WTC11 (cell line): ENCODE measurements around the gene MED27. TPM values are rescaled to one million over a fixed set of nuclear protein-coding genes. Genes with fewer than 3 reads are reported as not detected.

Experiments used
- ATAC-seq: fragments of 200-7000 bp; cut with Tn5 transposase; 2 replicates; pipeline ENCODE4 v1.10.0; 2021; ENCODE audit warnings: mild to moderate bottlenecking, moderate library complexity
- CTCF ChIA-PET: fragments of 300-600 bp; sonication (Branson Sonifier 250); formaldehyde crosslinking; loops from one replicate; lab custom pipeline; 2021; ENCODE audit warnings: antibody characterized with exemption; lab: Charles Lee
- POLR2A ChIA-PET: fragments of 350-600 bp; sonication (Branson Sonifier 250); formaldehyde crosslinking; loops from one replicate; lab custom pipeline; 2021; ENCODE audit warnings: antibody characterized with exemption; lab: Charles Lee
- DNase-seq: peaks from one replicate; pipeline ENCODE4 v3.0.0; 2021; ENCODE audit warnings: low spot score
- H3K27ac Mint-ChIP-seq: 2 replicates; pipeline ENCODE4 v1.8.0; 2021; ENCODE audit warnings: mixed read lengths
- H3K27me3 Mint-ChIP-seq: 2 replicates; pipeline ENCODE4 v1.8.0; 2021; ENCODE audit warnings: low read depth, mild to moderate bottlenecking, moderate library complexity, mixed read lengths
- H3K36me3 Mint-ChIP-seq: 2 replicates; pipeline ENCODE4 v1.8.0; 2021; ENCODE audit warnings: mixed read lengths
- H3K4me1 Mint-ChIP-seq: 2 replicates; pipeline ENCODE4 v1.8.0; 2022; ENCODE audit warnings: mixed read lengths
- H3K4me3 Mint-ChIP-seq: 2 replicates; pipeline ENCODE4 v1.8.0; 2021; ENCODE audit warnings: mild to moderate bottlenecking, moderate library complexity, mixed read lengths
- H3K9me3 Mint-ChIP-seq: 2 replicates; pipeline ENCODE4 v1.8.0; 2021; ENCODE audit warnings: mixed read lengths
- CREB1 ChIP-seq: sonication (generic); formaldehyde crosslinking; IDR thresholded peaks from 2 replicates; pipeline ENCODE4 v1.8.0; 2023; ENCODE audit warnings: mild to moderate bottlenecking, missing genetic modification reagents
- E2F5 ChIP-seq: sonication (generic); formaldehyde crosslinking; IDR thresholded peaks from 2 replicates; pipeline ENCODE4 v1.8.1; 2022; ENCODE audit warnings: mild to moderate bottlenecking, moderate library complexity, missing genetic modification reagents
- ESRRA ChIP-seq: sonication (generic); formaldehyde crosslinking; IDR thresholded peaks from 2 replicates; pipeline ENCODE4 v1.8.1; 2022; ENCODE audit warnings: mild to moderate bottlenecking, missing genetic modification reagents, borderline replicate concordance
- FOXK1 ChIP-seq: sonication (generic); formaldehyde crosslinking; IDR thresholded peaks from 2 replicates; pipeline ENCODE4 v1.8.0; 2022; ENCODE audit warnings: mild to moderate bottlenecking, moderate library complexity, missing genetic modification reagents
- GTF2I ChIP-seq: fragments of 250-450 bp; sonication (Bioruptor Pico); conservative IDR thresholded peaks from 2 replicates; pipeline ENCODE4 v1.4.0; 2021; ENCODE audit warnings: mild to moderate bottlenecking
- HMGA2 ChIP-seq: fragments of 250-450 bp; sonication (Bioruptor Pico); IDR thresholded peaks from 2 replicates; pipeline ENCODE4 v1.4.0; 2021; ENCODE audit warnings: mild to moderate bottlenecking, moderate library complexity
- JUN ChIP-seq: sonication (generic); formaldehyde crosslinking; IDR thresholded peaks from 2 replicates; pipeline ENCODE4 v1.8.0; 2023; ENCODE audit warnings: mild to moderate bottlenecking, missing genetic modification reagents
- KAT7 ChIP-seq: sonication (generic); formaldehyde crosslinking; IDR thresholded peaks from 2 replicates; pipeline ENCODE4 v1.8.1; 2023; ENCODE audit warnings: missing genetic modification reagents, mild to moderate bottlenecking, borderline replicate concordance
- MXD4 ChIP-seq: fragments of 250-450 bp; sonication (Bioruptor Pico); IDR thresholded peaks from 2 replicates; pipeline ENCODE4 v1.8.0; 2021; ENCODE audit warnings: mild to moderate bottlenecking, moderate library complexity, borderline replicate concordance
- NFYB ChIP-seq: sonication (generic); formaldehyde crosslinking; conservative IDR thresholded peaks from 2 replicates; pipeline ENCODE4 v1.8.0; 2022; ENCODE audit warnings: low read depth, missing genetic modification reagents
- STAT6 ChIP-seq: sonication (generic); formaldehyde crosslinking; conservative IDR thresholded peaks from 2 replicates; pipeline ENCODE4 v1.8.1; 2023; ENCODE audit warnings: mild to moderate bottlenecking, low read depth, missing genetic modification reagents, moderate library complexity
- TEAD1 ChIP-seq: sonication (generic); formaldehyde crosslinking; IDR thresholded peaks from 2 replicates; pipeline ENCODE4 v1.8.0; 2022; ENCODE audit warnings: mild to moderate bottlenecking, missing genetic modification reagents
- TP53 ChIP-seq: sonication (generic); formaldehyde crosslinking; IDR thresholded peaks from 2 replicates; pipeline ENCODE4 v1.8.1; 2023; ENCODE audit warnings: mild to moderate bottlenecking, missing genetic modification reagents
- ZNF138 ChIP-seq: sonication (generic); formaldehyde crosslinking; conservative IDR thresholded peaks from 2 replicates; pipeline ENCODE4 v1.8.1; 2022; ENCODE audit warnings: mild to moderate bottlenecking, moderate library complexity, missing genetic modification reagents
- ZNF263 ChIP-seq: sonication (generic); formaldehyde crosslinking; IDR thresholded peaks from 2 replicates; pipeline ENCODE4 v1.8.1; 2022; ENCODE audit warnings: low read depth, mild to moderate bottlenecking, moderate library complexity, missing genetic modification reagents
- ZNF317 ChIP-seq: sonication (generic); formaldehyde crosslinking; IDR thresholded peaks from 2 replicates; pipeline ENCODE4 v1.8.1; 2023; ENCODE audit warnings: low read depth, mild to moderate bottlenecking, moderate library complexity, missing genetic modification reagents, borderline replicate concordance
- ZNF423 ChIP-seq: fragments of 250-450 bp; sonication (Bioruptor Pico); IDR thresholded peaks from 2 replicates; pipeline ENCODE4 v2.1.2; 2022; ENCODE audit warnings: mild to moderate bottlenecking, moderate library complexity
- ZSCAN18 ChIP-seq: fragments of 250-450 bp; sonication (Bioruptor Pico); IDR thresholded peaks from 2 replicates; pipeline ENCODE4 v2.1.2; 2022; ENCODE audit warnings: mild to moderate bottlenecking, moderate library complexity
- total RNA-seq: library from RNA; stranded (reverse); gene quantifications from 3 replicates; pipeline ENCODE4 v1.2.3, GENCODE V29; 2021
- TF ChIP-seq, protein P1 (sequence below): sonication (generic); formaldehyde crosslinking; IDR thresholded peaks from 2 replicates; pipeline ENCODE4 v1.8.0; 2022; ENCODE audit warnings: mild to moderate bottlenecking, missing genetic modification reagents
- TF ChIP-seq, protein P2 (sequence below): sonication (generic); formaldehyde crosslinking; IDR thresholded peaks from 2 replicates; pipeline ENCODE4 v1.8.0; 2023; ENCODE audit warnings: missing genetic modification reagents, mild to moderate bottlenecking, borderline replicate concordance
- TF ChIP-seq, protein P3 (sequence below): sonication (generic); formaldehyde crosslinking; IDR thresholded peaks from 2 replicates; pipeline ENCODE4 v1.8.1; 2023; ENCODE audit warnings: mild to moderate bottlenecking, missing genetic modification reagents, moderate library complexity
- TF ChIP-seq, protein P4 (sequence below): sonication (generic); formaldehyde crosslinking; IDR thresholded peaks from 2 replicates; pipeline ENCODE4 v1.8.0; 2023; ENCODE audit warnings: missing genetic modification reagents

The MED27 gene
- total RNA-seq, 1 experiment from 2014 or later = 27.9 TPM

DNA sequence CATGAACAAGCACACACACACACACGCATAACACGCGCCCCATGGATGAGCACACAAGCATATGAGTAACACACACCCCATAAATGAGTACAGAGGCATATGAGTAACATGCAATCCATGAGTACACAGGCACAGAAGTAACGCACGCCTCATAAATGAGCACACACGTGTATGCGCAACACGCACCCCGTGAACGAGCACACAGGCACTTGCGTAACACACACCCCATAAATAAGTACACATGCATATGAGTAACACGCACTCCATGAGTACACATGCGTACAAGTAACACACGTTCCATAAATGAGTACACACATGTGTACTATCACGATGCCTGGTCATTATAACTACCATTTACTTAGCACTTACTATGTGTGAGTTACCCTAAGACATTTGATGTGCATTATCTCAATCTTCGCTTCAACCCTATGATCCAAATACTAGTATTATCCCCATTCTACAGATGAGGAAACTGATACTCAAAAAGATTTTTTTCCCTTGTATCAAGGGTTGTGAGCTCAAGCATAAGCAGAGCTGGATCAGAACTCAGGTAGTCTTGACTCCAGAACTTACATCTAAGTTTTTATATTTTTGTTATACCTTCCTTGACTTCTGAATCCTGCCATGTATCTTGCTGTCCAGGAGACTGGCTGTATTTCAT lies 7.7 kb downstream of the MED27 start:
- ChIA-PET POLR2A (no interaction called here), CTCF (no interaction called here)
- H3K36me3 Mint-ChIP-seq = peaks cover 3% of the 10 kb centered on the region
- DNase-seq (no peak), ATAC-seq (no peak)
- H3K27me3 Mint-ChIP-seq = no peaks in the 10 kb centered on the region
- no peak overlapping the region for H3K4me3 Mint-ChIP-seq
- H3K9me3 Mint-ChIP-seq = no peaks in the 10 kb centered on the region
- H3K27ac Mint-ChIP-seq = no peak overlapping the region
- peaks cover 5% of the 10 kb centered on the region for H3K4me1 Mint-ChIP-seq
- TF ChIP-seq TEAD1 (CRISPR knock-in tag) (no peak), ZNF138 (CRISPR knock-in tag) (no peak), JUN (CRISPR knock-in tag) (no peak), FOXK1 (no peak), NFYB (CRISPR knock-in tag) (no peak), ZNF317 (CRISPR knock-in tag) (no peak), TP53 (CRISPR knock-in tag) (no peak), ESRRA (CRISPR knock-in tag) (no peak), MXD4 (CRISPR knock-in tag) (no peak), GTF2I (CRISPR knock-in tag) (no peak), CREB1 (no peak), KAT7 (no peak), ZNF263 (CRISPR knock-in tag) (no peak), HMGA2 (CRISPR knock-in tag) (no peak), STAT6 (CRISPR knock-in tag) (no peak)
- TF ChIP-seq, protein P1, sequence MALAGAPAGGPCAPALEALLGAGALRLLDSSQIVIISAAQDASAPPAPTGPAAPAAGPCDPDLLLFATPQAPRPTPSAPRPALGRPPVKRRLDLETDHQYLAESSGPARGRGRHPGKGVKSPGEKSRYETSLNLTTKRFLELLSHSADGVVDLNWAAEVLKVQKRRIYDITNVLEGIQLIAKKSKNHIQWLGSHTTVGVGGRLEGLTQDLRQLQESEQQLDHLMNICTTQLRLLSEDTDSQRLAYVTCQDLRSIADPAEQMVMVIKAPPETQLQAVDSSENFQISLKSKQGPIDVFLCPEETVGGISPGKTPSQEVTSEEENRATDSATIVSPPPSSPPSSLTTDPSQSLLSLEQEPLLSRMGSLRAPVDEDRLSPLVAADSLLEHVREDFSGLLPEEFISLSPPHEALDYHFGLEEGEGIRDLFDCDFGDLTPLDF (CRISPR knock-in tag) = no peak
- TF ChIP-seq, protein P2, sequence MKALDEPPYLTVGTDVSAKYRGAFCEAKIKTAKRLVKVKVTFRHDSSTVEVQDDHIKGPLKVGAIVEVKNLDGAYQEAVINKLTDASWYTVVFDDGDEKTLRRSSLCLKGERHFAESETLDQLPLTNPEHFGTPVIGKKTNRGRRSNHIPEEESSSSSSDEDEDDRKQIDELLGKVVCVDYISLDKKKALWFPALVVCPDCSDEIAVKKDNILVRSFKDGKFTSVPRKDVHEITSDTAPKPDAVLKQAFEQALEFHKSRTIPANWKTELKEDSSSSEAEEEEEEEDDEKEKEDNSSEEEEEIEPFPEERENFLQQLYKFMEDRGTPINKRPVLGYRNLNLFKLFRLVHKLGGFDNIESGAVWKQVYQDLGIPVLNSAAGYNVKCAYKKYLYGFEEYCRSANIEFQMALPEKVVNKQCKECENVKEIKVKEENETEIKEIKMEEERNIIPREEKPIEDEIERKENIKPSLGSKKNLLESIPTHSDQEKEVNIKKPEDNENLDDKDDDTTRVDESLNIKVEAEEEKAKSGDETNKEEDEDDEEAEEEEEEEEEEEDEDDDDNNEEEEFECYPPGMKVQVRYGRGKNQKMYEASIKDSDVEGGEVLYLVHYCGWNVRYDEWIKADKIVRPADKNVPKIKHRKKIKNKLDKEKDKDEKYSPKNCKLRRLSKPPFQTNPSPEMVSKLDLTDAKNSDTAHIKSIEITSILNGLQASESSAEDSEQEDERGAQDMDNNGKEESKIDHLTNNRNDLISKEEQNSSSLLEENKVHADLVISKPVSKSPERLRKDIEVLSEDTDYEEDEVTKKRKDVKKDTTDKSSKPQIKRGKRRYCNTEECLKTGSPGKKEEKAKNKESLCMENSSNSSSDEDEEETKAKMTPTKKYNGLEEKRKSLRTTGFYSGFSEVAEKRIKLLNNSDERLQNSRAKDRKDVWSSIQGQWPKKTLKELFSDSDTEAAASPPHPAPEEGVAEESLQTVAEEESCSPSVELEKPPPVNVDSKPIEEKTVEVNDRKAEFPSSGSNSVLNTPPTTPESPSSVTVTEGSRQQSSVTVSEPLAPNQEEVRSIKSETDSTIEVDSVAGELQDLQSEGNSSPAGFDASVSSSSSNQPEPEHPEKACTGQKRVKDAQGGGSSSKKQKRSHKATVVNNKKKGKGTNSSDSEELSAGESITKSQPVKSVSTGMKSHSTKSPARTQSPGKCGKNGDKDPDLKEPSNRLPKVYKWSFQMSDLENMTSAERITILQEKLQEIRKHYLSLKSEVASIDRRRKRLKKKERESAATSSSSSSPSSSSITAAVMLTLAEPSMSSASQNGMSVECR = no peak

DNA sequence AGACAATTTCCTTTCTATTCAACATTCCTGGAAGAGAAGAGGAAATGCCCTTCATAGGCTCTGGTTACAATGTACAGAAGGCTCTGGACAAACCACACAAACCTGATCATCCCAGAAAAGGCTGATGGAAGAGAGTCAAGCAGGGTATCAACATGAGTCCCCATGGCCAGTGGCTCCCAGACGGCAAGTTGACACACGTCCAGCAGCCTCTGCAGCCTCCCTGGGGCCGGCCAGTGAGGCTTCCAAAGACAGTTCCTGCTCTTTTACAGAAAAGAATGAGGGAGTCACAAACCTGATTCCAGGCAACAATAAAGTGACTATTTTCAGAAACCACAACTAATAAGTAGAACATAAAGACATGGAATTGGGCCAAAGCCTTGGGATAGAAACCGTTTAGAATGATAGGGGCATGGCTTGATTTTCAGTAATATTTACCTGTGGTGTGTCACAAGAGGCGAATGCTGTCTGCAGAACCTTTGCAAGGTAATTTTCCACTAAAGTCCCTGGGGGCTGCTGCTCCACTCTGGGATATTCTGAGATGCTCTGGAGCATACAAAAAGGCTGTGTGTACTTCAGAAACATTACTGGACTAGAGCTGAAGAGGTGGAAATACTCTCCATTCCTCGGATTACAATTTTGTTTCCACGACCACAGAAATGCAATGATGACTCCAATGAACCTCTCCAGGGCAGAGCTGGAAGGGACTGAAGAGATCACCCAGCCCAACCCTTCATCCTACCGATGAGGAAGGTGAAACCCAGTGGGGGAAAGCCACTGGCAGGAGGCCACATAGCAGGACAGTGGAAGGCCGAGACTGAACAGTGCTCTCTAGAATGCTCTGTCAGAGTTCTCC lies 10.4 kb downstream of the MED27 start:
- no peaks in the 10 kb centered on the region; the same call in 1 of the 2 replicates for H3K36me3 Mint-ChIP-seq
- CTCF ChIA-PET = no interaction called here
- H3K9me3 Mint-ChIP-seq = no peaks in the 10 kb centered on the region
- DNase-seq = no peak
- H3K27ac Mint-ChIP-seq = no peak overlapping the region
- no peaks in the 10 kb centered on the region for H3K27me3 Mint-ChIP-seq
- H3K4me3 Mint-ChIP-seq = no peak overlapping the region
- POLR2A ChIA-PET = no interaction called here
- no peak for ATAC-seq
- H3K4me1 Mint-ChIP-seq = peaks cover 10% of the 10 kb centered on the region
- no peak for TF ChIP-seq FOXK1
- TF ChIP-seq, protein P3, sequence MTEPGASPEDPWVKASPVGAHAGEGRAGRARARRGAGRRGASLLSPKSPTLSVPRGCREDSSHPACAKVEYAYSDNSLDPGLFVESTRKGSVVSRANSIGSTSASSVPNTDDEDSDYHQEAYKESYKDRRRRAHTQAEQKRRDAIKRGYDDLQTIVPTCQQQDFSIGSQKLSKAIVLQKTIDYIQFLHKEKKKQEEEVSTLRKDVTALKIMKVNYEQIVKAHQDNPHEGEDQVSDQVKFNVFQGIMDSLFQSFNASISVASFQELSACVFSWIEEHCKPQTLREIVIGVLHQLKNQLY = no peak
- TF ChIP-seq ZNF423 (CRISPR knock-in tag) = no peak
- TF ChIP-seq ZSCAN18 = no peak
- TF ChIP-seq, protein P4, sequence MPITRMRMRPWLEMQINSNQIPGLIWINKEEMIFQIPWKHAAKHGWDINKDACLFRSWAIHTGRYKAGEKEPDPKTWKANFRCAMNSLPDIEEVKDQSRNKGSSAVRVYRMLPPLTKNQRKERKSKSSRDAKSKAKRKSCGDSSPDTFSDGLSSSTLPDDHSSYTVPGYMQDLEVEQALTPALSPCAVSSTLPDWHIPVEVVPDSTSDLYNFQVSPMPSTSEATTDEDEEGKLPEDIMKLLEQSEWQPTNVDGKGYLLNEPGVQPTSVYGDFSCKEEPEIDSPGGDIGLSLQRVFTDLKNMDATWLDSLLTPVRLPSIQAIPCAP (CRISPR knock-in tag) = no peak
- TF ChIP-seq E2F5 (CRISPR knock-in tag) = no peak
